ENCODE measurements around the gene CXCL5.

The CXCL5 gene

GRCh38 chr4:73979407-73979957 lies 19.0 kb downstream of the CXCL5 start:
- no peak overlapping the region for H3K27ac ChIP-seq
- POLR2A ChIA-PET (ENCODE audit: low non-redundant PET): no interaction called here

GRCh38 chr4:73978886-73979285 lies 19.6 kb downstream of the CXCL5 start:
- peak; percentile 21 for DNase-seq (ENCODE audit: low spot score)
- ChIA-PET POLR2A (ENCODE audit: low non-redundant PET) (no interaction called here), CTCF (no interaction called here)
- H3K27ac ChIP-seq: no peak overlapping the region
- TF ChIP-seq CTCF (conservative IDR thresholded peaks at IDR 0.05; ENCODE audit: low read depth): no peak

More at GRCh38 chr4:73979407-73979957, 19.0 kb downstream of the CXCL5 start:
- DNase-seq (ENCODE audit: low spot score): no peak
- no peak for TF ChIP-seq CTCF (conservative IDR thresholded peaks at IDR 0.05; ENCODE audit: low read depth)
- CTCF ChIA-PET: no interaction called here

DNA sequence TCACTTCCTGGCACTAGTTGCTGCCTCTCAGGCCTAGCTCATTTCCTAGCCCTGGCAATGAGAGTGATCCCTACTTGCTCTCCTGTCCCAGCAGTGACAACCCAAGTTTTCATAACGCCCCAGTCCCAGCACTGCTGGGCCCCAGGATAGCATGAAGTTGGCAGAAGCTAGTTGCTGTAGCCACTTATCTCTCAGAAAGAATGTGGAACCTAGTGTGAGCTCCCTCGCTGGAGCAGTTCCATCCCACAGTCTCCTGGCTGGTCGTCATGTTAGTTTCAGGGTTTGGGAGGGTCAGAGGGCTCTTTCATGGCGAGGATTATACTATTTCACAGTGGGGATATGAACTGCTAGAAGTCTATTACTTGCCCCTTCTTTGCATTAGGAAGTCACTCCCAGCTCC lies 21.8 kb downstream of the CXCL5 start:
- ChIA-PET CTCF (no interaction called here), POLR2A (ENCODE audit: low non-redundant PET) (no interaction called here)

GRCh38 chr4:73976217-73976616 lies 22.3 kb downstream of the CXCL5 start:
- DNase-seq (ENCODE audit: low spot score): no peak
- CTCF ChIA-PET: no interaction called here
- no peak overlapping the region for H3K27ac ChIP-seq
- POLR2A ChIA-PET (ENCODE audit: low non-redundant PET): no interaction called here
- TF ChIP-seq CTCF (conservative IDR thresholded peaks at IDR 0.05; ENCODE audit: low read depth): no peak

More for the DNA sequence above, 21.8 kb downstream of the CXCL5 start:
- H3K27ac ChIP-seq: no peak overlapping the region
- DNase-seq (ENCODE audit: low spot score): no peak
- TF ChIP-seq CTCF (conservative IDR thresholded peaks at IDR 0.05; ENCODE audit: low read depth): no peak

DNA sequence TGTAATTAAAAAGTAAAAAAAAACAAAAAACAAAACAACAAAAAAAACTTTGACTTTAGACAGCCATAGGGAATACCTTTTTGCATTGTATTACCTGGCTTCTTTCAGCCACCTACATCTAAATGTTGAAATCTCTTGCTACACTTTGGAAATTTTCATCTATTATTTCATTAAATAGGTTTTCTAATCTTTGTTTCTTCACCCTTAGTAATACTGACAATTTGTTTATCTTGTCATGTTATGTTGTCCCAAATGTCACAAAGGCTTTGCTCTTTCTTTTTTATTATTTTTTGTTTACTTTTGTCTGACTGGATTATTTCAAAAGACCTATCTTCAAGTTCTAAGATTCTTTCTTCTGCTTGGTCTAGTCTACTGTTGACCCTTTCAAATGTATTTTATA lies 24.1 kb downstream of the CXCL5 start:
- ChIA-PET POLR2A (ENCODE audit: low non-redundant PET) (no interaction called here), CTCF (no interaction called here)
- no peak for TF ChIP-seq CTCF (conservative IDR thresholded peaks at IDR 0.05; ENCODE audit: low read depth)
- no peak for DNase-seq (ENCODE audit: low spot score)
- no peak overlapping the region for H3K27ac ChIP-seq

DNA sequence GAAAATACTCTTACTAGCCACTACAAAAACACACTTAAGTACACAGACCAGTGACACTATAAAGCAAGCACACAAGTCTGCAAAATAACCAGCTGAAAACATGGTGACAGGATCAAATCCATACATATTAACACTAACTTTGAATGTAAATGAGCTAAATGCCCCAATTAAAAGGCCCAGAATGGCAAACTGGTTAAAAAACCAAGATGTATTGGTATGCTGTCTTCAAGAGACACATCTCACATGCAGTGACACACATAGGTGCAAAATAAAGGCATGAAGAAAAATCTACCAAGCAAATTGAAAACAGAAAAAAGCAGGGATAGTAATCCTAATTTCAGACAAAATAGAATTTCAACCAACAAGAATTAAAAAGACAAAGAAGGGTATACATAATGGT lies 27.5 kb downstream of the CXCL5 start:
- DNase-seq (ENCODE audit: low spot score): no peak
- ChIA-PET POLR2A (ENCODE audit: low non-redundant PET) (no interaction called here), CTCF (no interaction called here)
- TF ChIP-seq CTCF (conservative IDR thresholded peaks at IDR 0.05; ENCODE audit: low read depth): no peak
- H3K27ac ChIP-seq: no peak overlapping the region

DNA sequence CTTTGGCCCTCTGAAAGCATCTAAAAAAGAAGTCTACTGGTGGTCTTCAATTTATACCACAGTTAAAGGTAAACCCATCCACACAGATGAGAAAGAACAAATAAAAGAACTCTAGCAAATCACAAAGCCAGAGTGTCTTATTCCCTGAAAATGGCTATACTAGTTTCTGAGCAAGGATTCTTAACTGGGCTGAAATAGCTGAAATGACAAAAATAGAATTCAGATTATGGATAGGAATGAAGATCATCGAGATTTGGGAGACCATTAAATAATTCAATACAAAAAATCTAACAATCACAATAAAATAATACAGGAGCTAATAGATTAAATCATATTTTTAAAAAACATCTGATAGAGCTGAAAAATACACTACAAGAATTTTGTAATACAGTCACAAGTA lies 28.5 kb downstream of the CXCL5 start:
- POLR2A ChIA-PET (ENCODE audit: low non-redundant PET): no interaction called here
- TF ChIP-seq CTCF (conservative IDR thresholded peaks at IDR 0.05; ENCODE audit: low read depth): no peak
- no peak for DNase-seq (ENCODE audit: low spot score)
- CTCF ChIA-PET: no interaction called here
- H3K27ac ChIP-seq: no peak overlapping the region
